Suprapubic skin (tissue), 4 donors: Measurements from ENCODE around the gene FRYL. TPM values are rescaled to one million over a fixed set of nuclear protein-coding genes. Genes with fewer than 3 reads are reported as not detected.
A peak's percentile ranks its signal among the peaks of the same experiment; 100 is the strongest.

Source experiments
- DNase-seq, 2 donors: peaks; one replicate each; pipeline ENCODE4 v3.0.0-alpha.2; 2019; ENCODE audit warnings: low spot score in 2 of 2
- H3K27ac ChIP-seq: fragments of 200-600 bp; sonication (generic); one replicate; pipeline ENCODE4 v1.5.1; 2019
- H3K27me3 ChIP-seq: fragments of 200-600 bp; sonication (generic); one replicate; pipeline ENCODE4 v1.5.1; 2019
- H3K36me3 ChIP-seq: fragments of 200-600 bp; sonication (generic); one replicate; pipeline ENCODE4 v1.5.1; 2019
- H3K4me1 ChIP-seq: fragments of 200-600 bp; sonication (generic); one replicate; pipeline ENCODE4 v1.5.1; 2019
- H3K4me3 ChIP-seq: fragments of 200-600 bp; sonication (generic); one replicate; pipeline ENCODE4 v1.5.1; 2019; ENCODE audit warnings: mild to moderate bottlenecking
- H3K9me3 ChIP-seq: fragments of 200-600 bp; sonication (generic); one replicate; pipeline ENCODE4 v1.5.1; 2019
- EP300 ChIP-seq: sonication (generic); formaldehyde crosslinking; IDR thresholded peaks from one replicate; pipeline ENCODE4 v1.6.1; 2017; ENCODE audit warnings: antibody characterized with exemption
- POLR2A ChIP-seq, 2 donors: fragments of 450-650 bp; IDR thresholded peaks; one replicate each; pipeline ENCODE4 v1.6.1; 2017; ENCODE audit warnings: antibody characterized with exemption in 2 of 2, mild to moderate bottlenecking in 2 of 2, moderate library complexity in 2 of 2
- POLR2AphosphoS5 ChIP-seq, 3 donors: sonication (generic); formaldehyde crosslinking; IDR thresholded peaks; one replicate each; pipeline ENCODE4 v1.6.1; 2017; ENCODE audit warnings: antibody characterized with exemption in 3 of 3
- WGBS: methylation state at CpG from one replicate; pipeline ENCODE4 v1.1.5; 2018; 5-methylcytosine and 5-hydroxymethylcytosine counted together
- total RNA-seq, 4 donors: library from RNA; depleted of rRNA; stranded (reverse); fragments of >200 nt; gene quantifications; one replicate each; pipeline ENCODE4 v1.1.0, GENCODE V29; 2016
- TF ChIP-seq, protein P1 (sequence below), 2 donors: fragments of 200-600 bp in 1 of 2; fragments of 450-650 bp in 1 of 2; sonication (generic) in 1 of 2; IDR thresholded peaks; one replicate each; pipeline ENCODE4 v1.5.1; 2016 to 2019; ENCODE audit warnings: antibody characterized with exemption in 2 of 2, mild to moderate bottlenecking in 1 of 2, moderate library complexity in 1 of 2

Gene FRYL
- total RNA-seq, 4 donors from 2014 or later, result 48.4 to 168 (median 73.5) TPM

GRCh38 chr4:48495941-48496340 is 284.1 kb downstream of the FRYL start:
- Histone ChIP-seq H3K36me3 (peaks cover 22% of the 10 kb centered on the region), H3K27me3 (peaks cover 5% of the 10 kb centered on the region), H3K4me3 (no peak overlapping the region), H3K4me1 (peaks cover under 1% of the 10 kb centered on the region), H3K27ac (no peak overlapping the region), H3K9me3 (no peaks in the 10 kb centered on the region)
- no peak for DNase-seq
- no peak for TF ChIP-seq POLR2AphosphoS5 (IDR thresholded peaks at IDR 0.05)
- no peak for TF ChIP-seq POLR2A (IDR thresholded peaks at IDR 0.05)
- TF ChIP-seq, protein P1, sequence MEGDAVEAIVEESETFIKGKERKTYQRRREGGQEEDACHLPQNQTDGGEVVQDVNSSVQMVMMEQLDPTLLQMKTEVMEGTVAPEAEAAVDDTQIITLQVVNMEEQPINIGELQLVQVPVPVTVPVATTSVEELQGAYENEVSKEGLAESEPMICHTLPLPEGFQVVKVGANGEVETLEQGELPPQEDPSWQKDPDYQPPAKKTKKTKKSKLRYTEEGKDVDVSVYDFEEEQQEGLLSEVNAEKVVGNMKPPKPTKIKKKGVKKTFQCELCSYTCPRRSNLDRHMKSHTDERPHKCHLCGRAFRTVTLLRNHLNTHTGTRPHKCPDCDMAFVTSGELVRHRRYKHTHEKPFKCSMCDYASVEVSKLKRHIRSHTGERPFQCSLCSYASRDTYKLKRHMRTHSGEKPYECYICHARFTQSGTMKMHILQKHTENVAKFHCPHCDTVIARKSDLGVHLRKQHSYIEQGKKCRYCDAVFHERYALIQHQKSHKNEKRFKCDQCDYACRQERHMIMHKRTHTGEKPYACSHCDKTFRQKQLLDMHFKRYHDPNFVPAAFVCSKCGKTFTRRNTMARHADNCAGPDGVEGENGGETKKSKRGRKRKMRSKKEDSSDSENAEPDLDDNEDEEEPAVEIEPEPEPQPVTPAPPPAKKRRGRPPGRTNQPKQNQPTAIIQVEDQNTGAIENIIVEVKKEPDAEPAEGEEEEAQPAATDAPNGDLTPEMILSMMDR (IDR thresholded peaks at IDR 0.05), result no peak
- TF ChIP-seq EP300, result no peak
- 100% methylated on average over 2 of the region's 2 CpGs for WGBS

GRCh38 chr4:48493452-48494100 is 286.5 kb downstream of the FRYL start:
- no peak overlapping the region for H3K27ac ChIP-seq

GRCh38 chr4:48491514-48492176 is 288.4 kb downstream of the FRYL start:
- Histone ChIP-seq H3K27me3 (peaks cover 38% of the 10 kb centered on the region), H3K9me3 (no peaks in the 10 kb centered on the region), H3K36me3 (no peaks in the 10 kb centered on the region), H3K4me3 (no peak overlapping the region), H3K4me1 (peaks cover 14% of the 10 kb centered on the region), H3K27ac (no peak overlapping the region)
- TF ChIP-seq, protein P1 (IDR thresholded peaks at IDR 0.05), result no peak
- TF ChIP-seq POLR2AphosphoS5 (IDR thresholded peaks at IDR 0.05), result no peak
- TF ChIP-seq POLR2A (IDR thresholded peaks at IDR 0.05), result no peak
- no peak for TF ChIP-seq EP300
- WGBS, result 87% methylated on average over 23 of the region's 23 CpGs
- no peak for DNase-seq

More at GRCh38 chr4:48493452-48494100, 286.5 kb downstream of the FRYL start:
- peaks cover 14% of the 10 kb centered on the region for H3K4me1 ChIP-seq
- no peak for TF ChIP-seq POLR2AphosphoS5 (IDR thresholded peaks at IDR 0.05)
- TF ChIP-seq, protein P1 (IDR thresholded peaks at IDR 0.05), result no peak
- TF ChIP-seq POLR2A (IDR thresholded peaks at IDR 0.05), result no peak
- TF ChIP-seq EP300, result no peak
- no peak for DNase-seq
- 86% methylated on average over 4 of the region's 4 CpGs for WGBS
- H3K9me3 ChIP-seq, result no peaks in the 10 kb centered on the region
- no peaks in the 10 kb centered on the region for H3K36me3 ChIP-seq
- H3K4me3 ChIP-seq, result no peak overlapping the region
- peaks cover 21% of the 10 kb centered on the region for H3K27me3 ChIP-seq

- H3K4me1 ChIP-seq, result peaks cover 14% of the 10 kb centered on the region
- H3K27ac ChIP-seq, result no peak overlapping the region
- H3K4me3 ChIP-seq, result peak overlapping the region; percentile 51
- H3K36me3 ChIP-seq, result no peaks in the 10 kb centered on the region
- no peak for DNase-seq
- TF ChIP-seq, protein P1 (IDR thresholded peaks at IDR 0.05), result no peak
- TF ChIP-seq POLR2A (IDR thresholded peaks at IDR 0.05) (no peak), EP300 (no peak), POLR2AphosphoS5 (IDR thresholded peaks at IDR 0.05) (no peak)
- WGBS, result 13% methylated on average over 17 of the region's 104 CpGs
- H3K27me3 ChIP-seq, result peaks cover 39% of the 10 kb centered on the region
- H3K9me3 ChIP-seq, result no peaks in the 10 kb centered on the region
Measured at GRCh38 chr4:48490680-48491513, 289.2 kb downstream of the FRYL start.
